Measurements from ENCODE around the gene NDUFV1. TPM values are rescaled to one million over a fixed set of nuclear protein-coding genes. Genes with fewer than 3 reads are reported as not detected.
A peak's percentile ranks its signal among the peaks of the same experiment; 100 is the strongest.
"Not testable (repeated sequence)": the region's sequence is repeated elsewhere in the genome, so short reads cannot be mapped to it uniquely, and the experiment has no call there.

The NDUFV1 gene
- total RNA-seq, 1 donor: 90.1 TPM

DNA sequence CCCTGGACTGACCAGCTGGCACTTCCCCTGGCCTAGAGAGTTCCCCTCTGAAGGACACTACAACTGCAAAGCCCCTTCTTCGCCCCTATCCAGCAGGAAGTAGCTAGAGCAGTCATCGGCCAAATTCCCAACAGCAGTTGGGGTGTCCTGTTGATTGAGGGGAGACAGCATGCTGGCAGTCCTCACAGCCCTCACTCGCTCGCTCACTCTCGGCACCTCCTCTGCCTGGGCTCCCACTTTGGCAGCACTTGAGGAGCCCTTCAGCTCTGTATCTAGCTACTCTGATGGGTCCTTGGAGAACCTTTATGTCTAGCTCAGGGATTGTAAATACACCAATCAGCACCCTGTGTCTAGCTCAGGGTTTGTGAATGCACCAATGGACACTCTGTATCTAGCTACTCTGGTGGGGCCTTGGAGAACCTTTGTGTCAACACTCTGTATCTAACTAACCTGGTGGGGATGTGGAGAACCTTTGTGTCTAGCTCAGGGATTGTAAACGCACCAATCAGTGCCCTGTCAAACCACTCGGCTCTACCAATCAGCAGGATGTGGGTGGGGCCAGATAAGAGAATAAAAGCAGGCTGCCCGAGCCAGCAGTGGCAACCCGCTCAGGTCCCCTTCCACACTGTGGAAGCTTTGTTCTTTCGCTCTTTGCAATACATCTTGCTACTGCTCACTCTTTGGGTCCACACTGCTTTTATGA lies 19.5 kb downstream of the NDUFV1 start:
- H3K4me1 ChIP-seq (ENCODE audit: insufficient read depth, low read length): peaks cover 19% of the 10 kb centered on the region
- H3K9me3 ChIP-seq (ENCODE audit: low read depth, low read length); H3K27me3 ChIP-seq (ENCODE audit: insufficient read depth, low read length); H3K4me3 ChIP-seq (ENCODE audit: low read length): not testable (repeated sequence)

DNA sequence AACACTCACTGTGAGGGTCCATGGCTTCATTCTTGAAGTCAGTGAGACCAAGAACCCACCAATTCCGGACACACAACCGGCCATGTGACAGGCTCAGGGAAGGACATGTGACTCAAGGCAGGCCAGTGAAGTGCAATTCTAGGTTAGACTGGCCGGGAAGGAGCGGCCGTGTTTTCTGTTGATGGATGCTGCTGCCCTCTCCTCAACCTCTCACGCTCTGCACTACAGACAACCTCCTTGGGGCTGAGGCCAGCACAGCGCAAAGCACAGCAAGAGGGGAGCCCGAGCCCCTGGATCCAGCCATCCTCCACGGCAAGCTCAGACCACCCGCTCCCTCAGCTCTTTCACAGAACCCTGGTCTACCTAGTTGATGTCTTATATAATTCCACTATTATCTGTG lies 20.2 kb downstream of the NDUFV1 start:
- Histone ChIP-seq H3K4me1 (ENCODE audit: insufficient read depth, low read length) (peaks cover 21% of the 10 kb centered on the region), H3K27me3 (ENCODE audit: insufficient read depth, low read length) (no peaks in the 10 kb centered on the region), H3K9me3 (ENCODE audit: low read depth, low read length) (no peaks in the 10 kb centered on the region), H3K4me3 (ENCODE audit: low read length) (no peak overlapping the region)

GRCh38 chr11:67627441-67627811 lies 20.7 kb downstream of the NDUFV1 start:
- no peaks in the 10 kb centered on the region for H3K27me3 ChIP-seq (ENCODE audit: insufficient read depth, low read length)
- no peaks in the 10 kb centered on the region for H3K9me3 ChIP-seq (ENCODE audit: low read depth, low read length)
- H3K4me1 ChIP-seq (ENCODE audit: insufficient read depth, low read length): peaks cover 21% of the 10 kb centered on the region
- H3K4me3 ChIP-seq (ENCODE audit: low read length): no peak overlapping the region

DNA sequence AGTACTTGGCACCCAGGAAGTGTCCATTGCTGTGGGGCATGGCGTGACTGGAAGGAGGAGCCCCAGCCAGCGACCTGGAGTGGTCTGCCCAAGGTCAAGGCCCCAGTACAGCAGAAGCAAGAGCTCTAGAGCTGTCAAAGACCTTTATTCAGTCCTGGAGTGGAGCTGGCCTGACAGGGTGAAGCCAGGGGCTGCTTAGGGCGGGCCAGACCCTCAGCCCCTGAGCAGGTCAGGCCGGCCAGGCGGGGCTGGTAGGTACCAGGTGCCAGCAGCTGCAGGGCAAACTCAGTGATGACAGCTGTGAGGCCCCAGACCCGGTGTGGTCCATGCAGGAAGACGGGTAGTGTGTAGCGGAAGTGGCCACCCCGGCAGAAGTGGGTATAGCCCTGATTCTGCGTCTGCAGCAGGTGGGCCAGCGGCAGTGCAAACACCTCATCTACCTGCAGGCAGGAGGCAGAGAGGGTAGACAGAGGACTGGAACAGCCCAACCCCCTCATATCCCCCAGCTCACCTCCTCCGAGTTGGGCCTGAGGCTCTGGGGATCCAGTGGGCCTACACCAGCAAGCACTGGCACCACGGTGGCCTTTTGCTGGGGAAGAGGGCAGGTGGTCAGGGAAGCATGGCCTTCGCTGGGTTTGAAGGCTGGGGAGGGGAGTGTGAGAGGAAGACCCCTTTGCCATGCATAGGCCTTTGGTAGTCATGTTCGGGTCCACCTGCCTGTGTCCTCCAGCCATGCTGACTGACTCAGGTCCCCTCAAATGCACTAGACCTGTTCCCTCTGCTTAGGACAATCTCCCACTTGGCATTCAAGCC lies 21.3 kb downstream of the NDUFV1 start:
- H3K4me1 ChIP-seq (ENCODE audit: insufficient read depth, low read length): peaks cover 21% of the 10 kb centered on the region
- no peaks in the 10 kb centered on the region for H3K27me3 ChIP-seq (ENCODE audit: insufficient read depth, low read length)
- H3K4me3 ChIP-seq (ENCODE audit: low read length): no peak overlapping the region
- no peaks in the 10 kb centered on the region for H3K9me3 ChIP-seq (ENCODE audit: low read depth, low read length)

DNA sequence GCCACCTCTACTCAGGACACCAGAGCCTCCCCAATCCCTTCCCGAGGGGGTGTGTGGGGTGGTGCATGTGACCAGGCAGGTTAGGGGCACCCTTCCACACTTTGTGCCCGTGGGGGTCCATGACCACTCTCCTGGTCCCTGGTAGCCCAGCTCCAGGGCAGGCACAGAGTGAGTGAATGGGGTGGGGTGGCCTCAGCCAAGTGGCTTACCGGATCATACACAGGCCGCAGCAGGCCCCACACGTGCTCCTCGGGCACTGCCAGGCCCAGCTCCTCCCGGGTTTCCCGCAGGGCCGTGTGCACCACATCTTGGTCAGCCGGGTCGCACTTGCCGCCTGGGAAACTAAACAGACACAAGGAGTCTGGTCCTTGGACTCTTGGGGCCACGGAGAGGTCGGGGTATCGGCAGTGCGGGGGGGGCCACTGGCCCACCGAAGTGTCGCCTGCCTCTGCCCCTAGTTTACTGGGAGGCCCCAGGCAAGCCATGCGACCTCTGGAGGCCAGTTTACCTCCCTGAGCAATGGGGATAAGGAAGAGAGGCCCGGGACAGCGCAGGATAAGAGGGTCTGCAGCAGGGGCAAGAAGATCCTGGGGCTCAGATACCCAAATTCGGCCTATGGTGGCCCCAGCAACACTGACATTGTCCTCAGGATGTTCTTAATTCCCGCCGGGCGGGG lies 22.1 kb downstream of the NDUFV1 start:
- Histone ChIP-seq H3K27me3 (ENCODE audit: insufficient read depth, low read length) (no peaks in the 10 kb centered on the region), H3K9me3 (ENCODE audit: low read depth, low read length) (no peaks in the 10 kb centered on the region), H3K4me3 (ENCODE audit: low read length) (peak overlapping the region; percentile 49), H3K4me1 (ENCODE audit: insufficient read depth, low read length) (peaks cover 21% of the 10 kb centered on the region)

GRCh38 chr11:67629386-67630227 lies 22.9 kb downstream of the NDUFV1 start, which contains the start of gene NUDT8:
TSS of gene NUDT8 (minus strand) at chr11:67629937. CDS start at chr11:67629911, 26 bp downstream.
- Histone ChIP-seq H3K9me3 (ENCODE audit: low read depth, low read length) (no peaks in the 10 kb centered on the region), H3K4me3 (ENCODE audit: low read length) (peak within 1 kb of the TSS; percentile 53), H3K27me3 (ENCODE audit: insufficient read depth, low read length) (no peaks in the 10 kb centered on the region), H3K4me1 (ENCODE audit: insufficient read depth, low read length) (peaks cover 21% of the 10 kb centered on the region)

GRCh38 chr11:67630228-67630942 lies 23.6 kb downstream of the NDUFV1 start:
- H3K9me3 ChIP-seq (ENCODE audit: low read depth, low read length): no peaks in the 10 kb centered on the region
- H3K27me3 ChIP-seq (ENCODE audit: insufficient read depth, low read length): no peaks in the 10 kb centered on the region
- H3K4me3 ChIP-seq (ENCODE audit: low read length): peak overlapping the region; percentile 53
- H3K4me1 ChIP-seq (ENCODE audit: insufficient read depth, low read length): peaks cover 21% of the 10 kb centered on the region

DNA sequence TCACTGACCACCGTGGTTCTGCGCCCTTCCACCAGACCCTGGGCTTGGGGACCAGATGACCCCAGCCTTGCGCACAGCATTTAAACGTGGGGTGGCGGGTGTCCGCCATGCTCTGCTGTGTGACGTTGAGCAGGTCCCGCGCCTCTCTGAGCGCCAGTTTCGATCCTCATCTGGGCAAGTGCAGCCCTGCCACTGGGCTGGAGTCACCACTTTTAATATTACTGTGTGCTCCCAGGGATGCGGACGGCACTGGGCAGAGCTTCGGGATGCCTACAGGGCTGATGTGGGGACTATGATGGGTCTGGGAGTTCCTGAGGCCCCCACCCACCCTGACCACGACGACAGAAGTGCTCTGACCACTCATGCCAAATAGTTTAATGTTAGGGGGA lies 24.2 kb downstream of the NDUFV1 start:
- peak overlapping the region; percentile 53 for H3K4me3 ChIP-seq (ENCODE audit: low read length)
- H3K9me3 ChIP-seq (ENCODE audit: low read depth, low read length): no peaks in the 10 kb centered on the region
- H3K27me3 ChIP-seq (ENCODE audit: insufficient read depth, low read length): no peaks in the 10 kb centered on the region
- H3K4me1 ChIP-seq (ENCODE audit: insufficient read depth, low read length): peaks cover 21% of the 10 kb centered on the region

GRCh38 chr11:67631411-67631810 lies 24.7 kb downstream of the NDUFV1 start:
- H3K4me3 ChIP-seq (ENCODE audit: low read length): no peak overlapping the region
- peaks cover 21% of the 10 kb centered on the region for H3K4me1 ChIP-seq (ENCODE audit: insufficient read depth, low read length)
- no peaks in the 10 kb centered on the region for H3K9me3 ChIP-seq (ENCODE audit: low read depth, low read length)
- H3K27me3 ChIP-seq (ENCODE audit: insufficient read depth, low read length): no peaks in the 10 kb centered on the region

GRCh38 chr11:67631853-67632174 lies 25.1 kb downstream of the NDUFV1 start:
- Histone ChIP-seq H3K4me1 (ENCODE audit: insufficient read depth, low read length) (peaks cover 21% of the 10 kb centered on the region), H3K4me3 (ENCODE audit: low read length) (no peak overlapping the region), H3K27me3 (ENCODE audit: insufficient read depth, low read length) (no peaks in the 10 kb centered on the region), H3K9me3 (ENCODE audit: low read depth, low read length) (no peaks in the 10 kb centered on the region)

DNA sequence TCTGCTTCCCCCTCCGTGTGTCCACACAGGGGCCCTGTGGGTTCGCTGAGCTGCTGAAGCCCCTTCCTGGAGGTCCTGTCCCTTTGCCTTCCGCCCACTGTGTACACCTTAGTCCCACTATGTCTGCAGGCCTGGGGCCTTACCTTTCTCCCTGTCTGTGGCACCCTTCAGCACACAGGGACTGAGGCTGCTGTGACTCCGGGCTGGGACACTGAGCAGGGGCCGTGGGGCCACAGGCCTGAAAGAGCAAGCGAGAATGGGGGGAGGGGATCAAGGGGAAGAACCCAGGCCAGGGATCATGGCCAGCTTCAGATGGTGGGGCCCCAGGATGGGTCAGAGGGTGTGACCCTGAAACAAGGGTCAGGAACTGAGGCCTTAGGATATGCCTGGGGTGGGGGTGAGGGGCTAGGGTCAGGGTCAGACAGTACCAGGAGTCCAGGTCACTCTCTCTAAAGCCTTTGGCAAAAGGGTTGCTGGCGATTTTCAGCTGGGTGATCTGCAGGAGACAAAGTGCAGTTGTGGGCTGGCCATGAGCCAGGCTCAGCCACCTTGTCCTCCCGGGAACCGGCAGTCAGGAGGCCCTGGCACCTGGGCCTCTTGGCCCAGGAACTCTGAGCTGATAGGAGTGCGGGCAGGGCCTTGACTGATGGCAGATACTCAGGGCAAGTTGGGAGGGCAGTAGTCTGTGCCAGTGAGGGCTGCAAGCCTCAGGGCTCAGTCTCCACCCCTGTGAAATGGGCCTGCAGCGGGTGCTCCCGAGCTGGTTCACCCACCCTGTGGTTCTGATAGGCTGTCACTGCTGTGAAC lies 25.6 kb downstream of the NDUFV1 start:
- H3K9me3 ChIP-seq (ENCODE audit: low read depth, low read length): no peaks in the 10 kb centered on the region
- H3K4me3 ChIP-seq (ENCODE audit: low read length): no peak overlapping the region
- H3K27me3 ChIP-seq (ENCODE audit: insufficient read depth, low read length): no peaks in the 10 kb centered on the region
- peaks cover 21% of the 10 kb centered on the region for H3K4me1 ChIP-seq (ENCODE audit: insufficient read depth, low read length)

DNA sequence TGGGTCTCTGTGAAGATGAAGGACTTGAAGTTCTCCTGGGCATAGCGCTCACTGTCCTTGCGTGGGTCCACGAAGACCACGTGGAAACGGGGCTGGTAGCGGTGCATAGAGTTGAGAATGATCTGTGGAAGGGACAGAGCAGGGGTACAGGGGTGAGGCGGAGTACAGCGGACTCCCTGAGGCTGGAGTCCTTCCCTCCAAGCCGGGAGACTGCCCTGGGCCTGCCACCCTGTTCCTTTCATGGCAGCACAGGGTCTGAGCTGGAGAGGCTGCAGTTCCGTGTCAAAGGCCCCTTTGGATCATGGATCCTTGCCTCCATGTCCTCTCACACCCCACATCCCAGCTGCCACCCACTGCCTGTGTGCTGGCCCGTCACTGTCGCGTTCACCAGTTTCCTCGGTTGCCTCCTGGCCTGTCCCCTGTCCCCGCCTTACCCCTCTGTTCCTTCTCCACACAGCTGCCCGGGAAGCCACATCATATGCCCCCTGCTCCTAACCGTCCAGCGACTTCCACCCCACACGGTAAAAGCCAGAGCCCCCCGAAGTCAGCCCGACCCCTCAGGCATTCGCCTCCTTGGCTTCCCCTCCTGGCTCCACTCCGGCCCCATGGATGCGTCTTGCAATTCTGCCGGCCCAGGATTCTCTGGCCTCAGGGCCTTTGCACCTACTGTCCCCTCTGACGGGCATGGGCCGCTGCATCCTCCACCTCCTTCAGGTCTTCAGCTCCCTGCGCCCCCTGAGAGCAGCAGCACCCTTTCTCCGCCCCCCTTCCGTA lies 26.4 kb downstream of the NDUFV1 start:
- peaks cover 21% of the 10 kb centered on the region for H3K4me1 ChIP-seq (ENCODE audit: insufficient read depth, low read length)
- H3K27me3 ChIP-seq (ENCODE audit: insufficient read depth, low read length): no peaks in the 10 kb centered on the region
- no peaks in the 10 kb centered on the region for H3K9me3 ChIP-seq (ENCODE audit: low read depth, low read length)
- no peak overlapping the region for H3K4me3 ChIP-seq (ENCODE audit: low read length)

DNA sequence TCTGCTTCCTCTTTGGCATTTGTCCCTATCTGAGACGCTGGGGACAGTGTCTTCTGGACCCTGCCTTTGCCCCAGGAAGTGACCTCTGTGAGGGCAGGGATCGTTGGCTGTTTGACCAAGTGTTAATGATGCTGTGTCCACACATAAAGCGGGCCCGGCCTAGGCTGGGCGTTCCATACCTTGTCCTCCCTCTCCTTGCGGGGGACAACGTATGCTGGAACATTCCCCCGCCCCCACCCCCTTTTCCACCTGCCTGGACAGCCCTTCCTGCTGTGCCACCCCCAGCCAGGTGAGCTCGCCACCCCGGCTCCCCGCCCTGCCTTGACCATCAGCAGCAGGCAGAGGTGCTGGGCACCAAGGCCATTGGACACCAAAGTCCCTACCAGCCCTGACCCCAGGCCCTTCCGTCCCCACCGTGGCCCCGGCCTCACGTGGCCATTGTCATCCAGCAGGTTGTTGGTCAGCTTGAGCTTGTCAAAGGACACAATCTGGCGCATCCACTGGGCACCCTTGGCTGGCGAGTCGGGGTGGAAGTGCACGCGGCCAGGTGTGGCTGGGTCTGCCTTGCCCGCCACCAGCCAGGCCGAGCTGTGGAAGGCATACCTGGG lies 27.1 kb downstream of the NDUFV1 start:
- no peaks in the 10 kb centered on the region for H3K27me3 ChIP-seq (ENCODE audit: insufficient read depth, low read length)
- peaks cover 19% of the 10 kb centered on the region for H3K4me1 ChIP-seq (ENCODE audit: insufficient read depth, low read length)
- H3K9me3 ChIP-seq (ENCODE audit: low read depth, low read length): no peaks in the 10 kb centered on the region
- no peak overlapping the region for H3K4me3 ChIP-seq (ENCODE audit: low read length)
